IPS-18a (cell line): ENCODE measurements around the gene TMEM92.
"Not testable (repeated sequence)": the region's sequence is repeated elsewhere in the genome, so short reads cannot be mapped to it uniquely, and the experiment has no call there.

ENCODE experiments used
- H3K27ac ChIP-seq: one replicate; pipeline ENCODE4 v1.5.1; 2013; ENCODE audit warnings: low read length
- H3K27me3 ChIP-seq: one replicate; pipeline ENCODE4 v1.6.1; 2013; ENCODE audit warnings: mild to moderate bottlenecking, low read length; ENCODE audit not compliant: control insufficient read depth, insufficient read depth
- H3K36me3 ChIP-seq: one replicate; pipeline ENCODE4 v1.6.1; 2013; ENCODE audit warnings: low read depth, low read length; ENCODE audit not compliant: control insufficient read depth
- H3K4me1 ChIP-seq: one replicate; pipeline ENCODE4 v1.6.1; 2013; ENCODE audit warnings: low read depth, low read length; ENCODE audit not compliant: control insufficient read depth
- H3K4me3 ChIP-seq: one replicate; pipeline ENCODE4 v1.5.1; 2013; ENCODE audit warnings: low read length
- H3K9ac ChIP-seq: one replicate; pipeline ENCODE4 v1.6.1; 2013; ENCODE audit warnings: mild to moderate bottlenecking, low read length, moderate library complexity
- H3K9me3 ChIP-seq: one replicate; pipeline ENCODE4 v1.6.1; 2013; ENCODE audit warnings: low read depth, low read length; ENCODE audit not compliant: control insufficient read depth

TMEM92 gene

GRCh38 chr17:50310455-50311111 lies 36.3 kb downstream of the TMEM92 start:
- Histone ChIP-seq H3K27me3 (no peaks in the 10 kb centered on the region), H3K36me3 (no peaks in the 10 kb centered on the region), H3K4me1 (no peaks in the 10 kb centered on the region), H3K4me3 (no peak overlapping the region), H3K27ac (no peak overlapping the region), H3K9ac (no peak overlapping the region), H3K9me3 (no peaks in the 10 kb centered on the region)

- Histone ChIP-seq H3K9ac (no peak overlapping the region), H3K27me3 (no peaks in the 10 kb centered on the region), H3K4me1 (no peaks in the 10 kb centered on the region), H3K9me3 (no peaks in the 10 kb centered on the region), H3K4me3 (no peak overlapping the region), H3K36me3 (no peaks in the 10 kb centered on the region), H3K27ac (no peak overlapping the region)
Observed at GRCh38 chr17:50311112-50311460, 36.8 kb downstream of the TMEM92 start.

DNA sequence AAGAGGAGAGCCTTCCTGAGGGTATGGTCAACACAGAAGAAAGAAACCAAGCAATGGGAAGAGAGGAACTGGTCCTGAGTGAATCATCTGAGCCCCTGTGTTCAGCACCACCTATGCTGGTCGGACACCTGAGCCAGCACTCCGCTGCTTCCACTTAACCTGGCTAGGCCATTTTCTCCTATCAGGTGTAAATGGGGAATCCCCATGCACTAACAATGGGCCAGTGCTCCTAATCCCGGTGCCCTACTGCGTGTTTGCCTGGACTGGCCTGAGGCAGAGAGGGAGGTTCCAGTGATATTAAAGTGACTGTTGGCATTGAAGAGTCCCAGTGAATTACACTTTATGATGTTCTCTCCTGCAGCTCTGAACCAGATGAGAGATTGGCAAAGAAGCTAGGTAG lies 37.2 kb downstream of the TMEM92 start:
- Histone ChIP-seq H3K9me3 (no peaks in the 10 kb centered on the region), H3K36me3 (no peaks in the 10 kb centered on the region), H3K27ac (no peak overlapping the region), H3K4me1 (no peaks in the 10 kb centered on the region), H3K4me3 (no peak overlapping the region), H3K27me3 (no peaks in the 10 kb centered on the region), H3K9ac (no peak overlapping the region)

GRCh38 chr17:50312308-50312707 lies 38.0 kb downstream of the TMEM92 start:
- no peaks in the 10 kb centered on the region for H3K27me3 ChIP-seq
- no peaks in the 10 kb centered on the region for H3K36me3 ChIP-seq
- H3K9ac ChIP-seq, result no peak overlapping the region
- H3K27ac ChIP-seq, result no peak overlapping the region
- H3K4me1 ChIP-seq, result no peaks in the 10 kb centered on the region
- no peak overlapping the region for H3K4me3 ChIP-seq
- H3K9me3 ChIP-seq, result no peaks in the 10 kb centered on the region

- Histone ChIP-seq H3K27ac (no peak overlapping the region), H3K9me3 (no peaks in the 10 kb centered on the region), H3K9ac (no peak overlapping the region), H3K4me3 (no peak overlapping the region), H3K27me3 (no peaks in the 10 kb centered on the region), H3K4me1 (peaks cover 13% of the 10 kb centered on the region), H3K36me3 (no peaks in the 10 kb centered on the region)
Observed at GRCh38 chr17:50314456-50315011, 40.3 kb downstream of the TMEM92 start.

DNA sequence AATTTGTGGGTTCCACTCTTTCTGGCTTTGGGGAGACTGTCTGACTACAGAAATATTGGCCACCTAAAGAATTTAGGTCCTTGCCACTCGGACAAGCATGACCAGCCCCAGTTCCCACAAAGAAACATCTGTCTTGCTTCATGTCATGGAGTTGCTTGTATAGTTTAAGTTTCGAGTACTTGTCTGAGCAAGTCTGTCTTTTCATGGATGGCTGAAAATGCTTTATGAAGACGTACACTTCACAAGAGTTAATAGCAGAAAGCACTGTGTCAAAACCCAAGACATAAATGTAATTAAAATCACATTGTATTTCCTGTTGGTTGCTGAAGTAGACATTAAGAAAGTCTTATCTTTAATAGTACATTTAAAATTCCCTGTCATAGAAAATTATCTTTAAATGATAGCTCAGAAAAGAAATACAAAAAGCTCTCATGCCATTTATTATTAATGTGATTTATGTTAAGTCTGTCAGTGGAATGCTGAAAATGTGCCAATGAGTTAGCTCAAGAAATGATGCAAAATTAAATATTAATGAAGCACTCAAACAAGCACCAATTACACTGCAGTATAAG lies 41.8 kb downstream of the TMEM92 start:
- Histone ChIP-seq H3K9me3 (no peaks in the 10 kb centered on the region), H3K4me3 (no peak overlapping the region), H3K27me3 (no peaks in the 10 kb centered on the region), H3K4me1 (peaks cover 14% of the 10 kb centered on the region), H3K27ac (no peak overlapping the region), H3K9ac (no peak overlapping the region), H3K36me3 (no peaks in the 10 kb centered on the region)

DNA sequence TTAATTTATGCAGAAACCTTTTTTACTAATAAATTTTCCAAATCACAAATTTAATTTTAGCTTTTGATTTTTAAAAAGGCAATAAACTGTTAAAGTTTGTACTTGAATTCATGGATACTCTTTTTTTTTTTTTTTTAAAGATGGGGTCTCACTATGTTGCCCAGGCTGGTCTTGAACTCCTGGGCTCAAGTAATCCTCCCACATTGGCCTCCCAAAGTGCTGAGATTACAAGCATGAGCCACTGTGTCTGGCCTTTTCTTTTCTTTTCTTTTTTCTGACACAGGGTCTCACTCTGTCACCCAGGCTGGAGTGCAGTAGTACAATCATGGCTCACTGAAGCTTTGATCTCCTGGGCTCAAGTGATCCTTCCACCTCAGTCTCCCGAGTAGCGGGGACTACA lies 42.4 kb downstream of the TMEM92 start:
- not testable (repeated sequence) for H3K27ac ChIP-seq, H3K9ac ChIP-seq, H3K27me3 ChIP-seq, H3K9me3 ChIP-seq, H3K36me3 ChIP-seq, H3K4me3 ChIP-seq
- H3K4me1 ChIP-seq, result peaks cover 14% of the 10 kb centered on the region

- H3K4me3 ChIP-seq, result no peak overlapping the region
- no peaks in the 10 kb centered on the region for H3K9me3 ChIP-seq
- no peak overlapping the region for H3K9ac ChIP-seq
- H3K36me3 ChIP-seq, result no peaks in the 10 kb centered on the region
- H3K27ac ChIP-seq, result no peak overlapping the region
- H3K27me3 ChIP-seq, result no peaks in the 10 kb centered on the region
- H3K4me1 ChIP-seq, result peaks cover 14% of the 10 kb centered on the region
Observed at GRCh38 chr17:50317121-50317520, 42.9 kb downstream of the TMEM92 start.

- Histone ChIP-seq H3K27me3 (no peaks in the 10 kb centered on the region), H3K36me3 (no peaks in the 10 kb centered on the region), H3K4me3 (no peak overlapping the region), H3K9me3 (no peaks in the 10 kb centered on the region), H3K9ac (no peak overlapping the region), H3K4me1 (peaks cover 14% of the 10 kb centered on the region), H3K27ac (no peak overlapping the region)
Observed at GRCh38 chr17:50318501-50319285, 44.4 kb downstream of the TMEM92 start.

DNA sequence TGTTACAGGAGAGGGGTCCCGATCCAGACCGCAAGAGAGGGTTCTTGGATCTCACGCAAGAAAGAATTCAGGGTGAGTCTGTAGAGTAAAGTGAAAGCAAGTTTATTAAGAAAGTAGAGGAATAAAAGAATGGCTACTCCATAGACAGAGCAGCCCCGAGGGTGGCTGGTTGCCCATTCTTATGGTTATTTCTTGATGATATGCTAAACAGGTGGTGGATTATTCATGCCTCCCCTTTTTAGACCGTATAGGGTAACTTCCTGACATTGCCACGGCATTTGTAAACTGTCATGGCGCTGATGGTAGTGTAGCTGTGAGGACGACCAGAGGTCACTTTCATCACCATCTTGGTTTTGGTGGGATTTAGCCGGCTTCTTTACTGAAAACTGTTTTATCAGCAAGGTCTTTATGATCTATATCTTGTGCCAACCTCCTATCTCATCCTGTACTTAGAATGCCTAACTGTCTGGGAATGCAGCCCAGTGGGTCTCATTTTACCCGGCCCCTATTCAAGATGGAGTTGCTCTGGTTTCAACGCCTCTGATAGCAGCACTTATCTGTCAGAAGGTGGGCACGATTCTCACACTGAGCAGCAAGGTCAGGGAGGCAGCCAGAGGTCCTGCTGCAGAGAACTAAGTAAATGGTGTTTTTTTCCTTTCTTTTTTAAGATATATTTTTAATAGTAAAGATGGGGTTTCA lies 45.2 kb downstream of the TMEM92 start:
- Histone ChIP-seq H3K4me1 (peaks cover 14% of the 10 kb centered on the region), H3K27me3 (no peaks in the 10 kb centered on the region), H3K4me3 (no peak overlapping the region), H3K27ac (no peak overlapping the region), H3K9ac (no peak overlapping the region), H3K9me3 (no peaks in the 10 kb centered on the region), H3K36me3 (no peaks in the 10 kb centered on the region)

DNA sequence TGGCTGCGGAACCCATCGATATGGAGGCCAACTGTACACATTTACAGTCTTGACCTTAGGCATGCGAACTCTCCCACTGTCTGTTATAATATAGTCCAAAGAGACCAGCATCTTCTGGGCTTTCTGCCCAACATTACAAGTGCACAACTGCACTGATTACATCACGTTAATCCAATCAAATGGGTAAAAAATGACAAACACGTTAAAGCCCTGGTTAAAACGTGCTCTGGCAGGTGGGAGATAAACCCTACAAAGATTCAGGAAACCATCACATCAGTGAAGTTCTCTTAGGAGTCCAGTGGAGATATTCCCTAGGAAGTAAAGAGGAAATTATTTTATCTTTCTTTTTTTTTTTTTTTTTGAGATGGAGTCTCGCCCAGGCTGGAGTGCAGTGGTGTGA lies 48.0 kb downstream of the TMEM92 start:
- no peak overlapping the region for H3K9ac ChIP-seq
- no peak overlapping the region for H3K27ac ChIP-seq
- H3K36me3 ChIP-seq, result no peaks in the 10 kb centered on the region
- peaks cover 14% of the 10 kb centered on the region for H3K4me1 ChIP-seq
- no peaks in the 10 kb centered on the region for H3K27me3 ChIP-seq
- H3K9me3 ChIP-seq, result no peaks in the 10 kb centered on the region
- no peak overlapping the region for H3K4me3 ChIP-seq
